Thoracic aorta endothelial cell (primary cell): ENCODE results near the gene PKN2. TPM values are rescaled to one million over a fixed set of nuclear protein-coding genes. Genes with fewer than 3 reads are reported as not detected.

Experiments
- small RNA-seq: library from RNA; depleted of rRNA; stranded (forward); fragments of <200 nt; gene quantifications from one replicate; pipeline ENCODE3, GENCODE V24; 2012
- total RNA-seq: library from RNA; depleted of rRNA; stranded (reverse); fragments of >200 nt; gene quantifications from 2 replicates; pipeline ENCODE4 v1.2.3, GENCODE V29; 2012

The PKN2 gene
- total RNA-seq, result 81.8 and 89.2 TPM in 2 replicates

DNA sequence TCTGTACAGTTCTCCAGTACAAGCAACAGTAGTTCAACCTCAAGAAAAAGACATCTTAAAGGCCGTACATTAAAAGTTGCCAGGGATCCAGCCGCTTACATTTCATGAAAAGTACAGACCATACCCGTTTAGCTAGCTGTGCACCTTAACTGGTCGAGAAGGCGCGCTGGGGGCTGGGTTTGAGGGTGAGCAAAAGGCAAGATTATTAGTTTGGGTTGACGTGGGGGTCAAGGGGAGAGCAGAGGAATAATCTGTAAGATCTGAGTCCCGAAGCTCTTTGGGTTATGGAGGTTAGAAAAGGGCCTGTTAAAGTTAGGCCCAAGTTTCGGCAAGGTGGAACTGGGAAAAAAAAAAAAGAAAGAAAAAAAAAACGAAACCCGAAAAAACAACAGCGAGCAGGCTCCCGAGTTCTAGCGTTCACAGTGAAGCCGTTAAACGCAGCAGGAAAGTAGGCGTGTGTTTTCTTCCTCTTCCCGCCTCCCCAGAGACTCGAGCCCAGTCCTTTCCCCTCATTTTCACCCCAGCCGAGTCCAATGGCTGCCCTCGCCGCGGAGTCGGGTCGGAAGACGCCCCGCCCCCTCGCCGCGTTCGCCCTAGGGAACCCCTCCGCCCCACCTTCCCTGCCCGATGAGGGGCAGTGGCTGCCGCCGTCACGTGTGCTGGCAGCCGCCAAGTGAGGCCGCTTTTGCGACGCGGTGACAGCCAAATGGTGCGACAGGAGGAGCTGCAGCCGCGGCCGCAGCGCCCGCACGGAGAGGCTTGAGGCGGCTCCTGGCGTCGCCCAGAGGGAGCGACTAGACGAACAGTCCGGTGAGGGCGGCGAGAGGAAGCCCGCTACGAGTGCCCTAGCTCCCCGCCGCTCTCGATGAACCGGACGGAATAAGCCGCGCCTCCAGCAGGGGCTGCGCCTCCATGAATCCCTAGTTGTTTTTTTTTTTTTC is at the start of gene PKN2:
PKN2 (plus strand) TSS at position 733 of the 941 bp plus-strand sequence. CDS start 308 bp downstream, outside the sequence.

Small RNAs within 50 kb of the gene (small RNA-seq; reads per million reads assigned to genes)
- not detected for gene RNU6-125P

Other genes starting within 250 kb of the PKN2 start
- 27.9 and 31.6 TPM in 2 replicates for gene GTF2B, start 207.3 kb downstream of the PKN2 start, total RNA-seq